NCI-H2081 treated with DMSO at 0.1 percent for 48 hours (cell line): ENCODE measurements around the gene SLC39A9.

Source experiments
- DNase-seq: peaks from one replicate; lab custom pipeline; 2025; lab: John Stamatoyannopoulos, UW

Gene SLC39A9

DNA sequence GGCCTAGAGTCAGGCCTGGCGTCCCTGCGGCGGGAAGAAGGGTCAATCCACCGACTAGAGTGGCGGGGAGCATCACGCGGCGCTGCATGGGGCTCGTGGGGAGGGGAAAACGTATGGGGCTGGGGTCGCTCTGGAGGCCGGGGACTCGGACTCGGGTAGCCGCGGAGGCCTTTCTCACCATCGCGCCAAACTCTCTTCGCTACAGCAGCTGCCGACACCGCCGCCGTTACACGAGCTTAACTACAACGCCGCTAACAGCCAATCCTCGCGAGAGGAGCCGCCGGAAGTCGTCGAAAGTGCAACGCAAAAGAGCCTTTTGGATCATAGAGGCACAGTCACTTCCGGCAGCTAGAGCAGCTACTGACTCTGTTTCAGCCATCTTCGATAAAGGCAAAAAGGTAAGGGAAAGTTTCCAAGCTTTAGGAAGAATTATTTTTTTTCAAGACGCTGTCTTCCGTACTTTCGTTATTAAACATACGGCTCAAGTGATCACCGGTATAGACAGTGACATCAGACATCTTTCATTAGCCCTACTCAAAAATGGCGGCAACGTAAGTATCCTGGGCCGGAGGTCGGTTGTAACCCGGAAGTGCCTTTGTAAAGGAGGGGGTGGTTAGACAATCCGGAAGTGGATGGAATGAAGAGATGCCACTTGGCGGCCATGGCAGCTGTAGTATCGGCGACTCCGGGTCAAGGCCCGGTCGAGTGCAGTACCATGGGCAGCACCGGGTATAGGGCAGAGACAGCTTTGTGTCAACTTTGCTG lies at the start of gene SLC39A9, which contains the start of gene ERH:
Gene SLC39A9 (plus strand): TSS at position 640 of the 765 bp plus-strand sequence. CDS start 678 bp downstream, outside the sequence.
Gene ERH (minus strand): TSS at position 247 of the 765 bp plus-strand sequence. CDS start 66 bp downstream, at position 181.
- peak; percentile 98 for DNase-seq

- no peak for DNase-seq
Measured at GRCh38 chr14:69349091-69349777, 49.3 kb upstream of the SLC39A9 start.

- no peak for DNase-seq
Measured at GRCh38 chr14:69350892-69351291, 47.6 kb upstream of the SLC39A9 start.

GRCh38 chr14:69351385-69351784 lies 47.1 kb upstream of the SLC39A9 start:
- no peak for DNase-seq

DNA sequence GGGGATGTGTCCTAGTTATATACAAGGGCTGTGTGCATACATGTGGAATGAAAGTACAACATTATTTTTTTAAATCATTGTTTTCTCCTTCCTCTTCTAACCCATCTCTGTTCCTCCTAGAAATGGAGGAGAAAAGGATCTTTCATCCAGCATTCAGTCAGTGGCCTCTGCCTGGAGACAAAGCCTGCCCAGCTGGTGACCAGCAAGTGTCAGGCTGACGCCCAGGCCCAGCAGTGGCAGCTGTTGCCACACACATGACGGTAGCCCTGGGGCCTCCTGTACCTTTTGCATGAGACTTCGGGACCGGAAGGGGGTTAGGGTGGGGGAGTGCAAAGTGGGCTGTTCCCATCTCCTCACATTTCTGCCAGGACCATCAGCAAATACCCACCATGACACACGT lies 46.6 kb upstream of the SLC39A9 start:
- DNase-seq: no peak

- no peak for DNase-seq
Measured at GRCh38 chr14:69353168-69353567, 45.3 kb upstream of the SLC39A9 start.

- no peak for DNase-seq
Measured at GRCh38 chr14:69354383-69355153, 43.9 kb upstream of the SLC39A9 start.

DNA sequence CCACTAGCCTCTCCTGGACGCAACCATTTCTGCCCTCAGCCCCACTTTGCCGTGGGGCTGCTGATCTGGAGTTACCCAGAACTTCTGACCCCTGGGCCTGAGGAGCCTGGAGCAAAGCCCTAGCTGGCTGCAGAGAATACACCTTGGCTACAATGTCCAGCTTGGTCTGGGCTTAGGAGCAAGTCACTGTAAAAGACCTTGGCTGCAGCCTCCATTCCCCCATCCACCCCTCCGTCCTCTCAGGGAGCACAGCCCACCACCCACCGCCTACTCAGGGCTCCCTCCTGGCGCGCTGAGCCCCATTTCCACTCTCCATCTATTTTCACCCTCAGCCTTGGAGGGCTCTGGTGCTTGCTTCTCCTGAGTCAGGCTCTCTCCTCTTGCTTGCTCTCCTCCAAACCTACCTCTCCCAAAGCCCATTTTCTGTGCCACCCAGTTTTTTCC lies 43.3 kb upstream of the SLC39A9 start:
- DNase-seq: no peak

GRCh38 chr14:69355607-69356281 lies 42.7 kb upstream of the SLC39A9 start:
- no peak for DNase-seq

GRCh38 chr14:69356903-69357543 lies 41.5 kb upstream of the SLC39A9 start:
- DNase-seq: no peak

DNA sequence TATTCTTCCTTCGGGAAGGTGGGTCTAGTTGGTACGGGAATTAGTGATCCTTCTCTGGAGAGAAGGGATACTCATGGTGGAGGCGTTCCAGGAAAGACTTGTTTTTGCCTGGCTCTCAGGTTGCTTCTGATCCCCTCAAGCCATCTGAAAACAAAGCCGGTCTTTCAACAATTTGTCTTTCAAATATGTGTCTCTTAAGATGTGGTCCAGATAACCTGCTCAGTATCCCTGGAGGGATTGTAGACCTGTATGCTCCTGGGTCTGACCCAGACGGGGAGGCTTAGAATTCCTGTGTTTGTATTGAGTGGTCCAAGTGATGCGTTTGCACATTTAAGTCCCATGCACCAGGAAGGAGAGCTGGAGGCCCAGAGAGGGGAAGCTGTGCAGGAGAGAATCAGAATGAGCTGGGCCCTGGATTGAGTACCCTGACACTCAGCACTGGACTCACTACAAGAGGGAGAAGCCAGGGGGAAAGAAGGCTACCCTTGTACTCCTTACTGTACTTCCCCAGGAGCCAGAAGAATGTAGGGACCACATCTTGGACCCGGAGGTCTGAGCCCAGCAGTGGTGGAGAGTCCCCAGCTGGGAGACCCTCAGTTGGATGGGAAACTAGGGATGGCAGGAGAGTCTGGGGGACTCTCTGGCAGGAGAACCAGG lies 40.8 kb upstream of the SLC39A9 start:
- DNase-seq: no peak

DNA sequence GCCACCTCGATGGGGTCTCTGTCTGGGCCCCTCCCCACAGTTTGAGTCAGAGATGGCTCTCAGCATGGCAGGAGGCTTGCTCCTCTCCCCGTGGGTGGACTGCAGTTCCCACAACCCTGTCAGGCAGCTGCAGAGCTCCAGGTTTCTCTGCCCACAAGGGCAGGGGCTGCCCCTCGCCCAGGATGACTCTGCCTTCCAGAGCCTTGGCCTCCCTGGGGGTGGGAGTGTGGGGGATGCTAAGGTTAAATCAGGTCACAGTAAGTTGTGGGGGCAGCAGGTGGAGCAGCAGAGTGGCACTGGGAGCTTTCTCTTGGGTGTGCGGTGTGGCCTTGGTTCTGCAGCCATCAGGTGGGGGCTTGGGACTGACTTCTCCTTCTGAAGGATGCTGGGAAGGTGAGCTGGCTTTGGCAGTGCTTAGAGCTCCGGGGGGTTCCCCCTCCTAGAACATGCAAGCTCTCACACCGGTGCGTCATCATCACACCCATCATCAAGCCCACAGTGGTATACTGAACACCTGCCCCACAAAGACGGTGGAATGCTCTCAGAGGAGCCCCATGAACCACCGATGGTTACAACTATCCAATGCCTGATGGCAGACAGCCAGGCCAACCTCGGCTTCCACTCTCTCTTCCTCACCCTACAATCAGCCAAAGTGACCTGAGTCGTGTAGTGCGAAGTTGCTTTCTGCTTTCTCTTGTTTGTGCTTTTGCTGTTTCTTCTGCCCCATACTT lies 40.1 kb upstream of the SLC39A9 start:
- DNase-seq: no peak

DNA sequence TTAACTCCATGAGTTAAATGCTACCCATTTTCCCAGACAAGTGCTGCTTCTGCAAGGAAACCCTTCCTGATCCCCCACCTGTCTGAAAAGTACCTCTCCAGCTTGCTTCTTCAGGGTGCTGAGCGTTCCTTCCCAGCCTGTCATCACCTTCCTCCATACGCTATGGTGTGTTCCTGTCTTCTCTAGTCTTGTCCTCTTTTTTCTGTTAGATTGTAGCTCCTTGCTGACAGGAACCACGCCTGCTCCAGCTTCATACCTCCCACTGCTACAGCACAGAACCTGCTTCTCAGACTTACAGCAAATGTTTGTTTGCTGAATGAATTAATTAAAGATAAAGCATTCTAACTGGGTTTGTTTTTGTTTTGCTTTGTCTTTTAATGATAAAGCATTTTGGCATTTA lies 39.5 kb upstream of the SLC39A9 start:
- DNase-seq: no peak

GRCh38 chr14:69360438-69361108 lies 37.9 kb upstream of the SLC39A9 start:
- no peak for DNase-seq

DNA sequence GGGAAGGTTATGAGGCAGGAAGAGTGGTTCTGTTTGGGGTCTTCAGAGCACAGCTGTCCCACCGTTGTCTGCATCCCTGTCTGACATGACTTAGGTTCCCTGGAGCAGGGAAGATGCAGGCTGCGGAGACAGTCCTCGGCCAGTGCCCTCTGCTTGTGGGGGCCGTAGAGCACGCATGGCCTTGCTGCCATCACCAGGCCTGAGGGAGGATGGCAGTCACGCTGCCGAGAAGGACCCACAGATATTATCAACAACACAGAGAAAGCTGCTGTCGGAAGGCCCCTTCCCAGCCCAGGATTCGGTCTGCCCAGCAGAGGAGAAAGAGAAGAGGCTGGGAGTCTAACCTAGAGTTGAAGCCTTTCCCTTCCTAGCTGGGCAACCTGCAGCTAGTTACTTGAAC lies 35.4 kb upstream of the SLC39A9 start:
- DNase-seq: no peak

GRCh38 chr14:69363964-69364363 lies 34.5 kb upstream of the SLC39A9 start:
- DNase-seq: no peak

- no peak for DNase-seq
Measured at GRCh38 chr14:69364378-69364777, 34.1 kb upstream of the SLC39A9 start.

- DNase-seq: no peak
Measured at GRCh38 chr14:69366069-69366468, 32.4 kb upstream of the SLC39A9 start.

GRCh38 chr14:69366761-69367160 lies 31.7 kb upstream of the SLC39A9 start:
- DNase-seq: no peak

DNA sequence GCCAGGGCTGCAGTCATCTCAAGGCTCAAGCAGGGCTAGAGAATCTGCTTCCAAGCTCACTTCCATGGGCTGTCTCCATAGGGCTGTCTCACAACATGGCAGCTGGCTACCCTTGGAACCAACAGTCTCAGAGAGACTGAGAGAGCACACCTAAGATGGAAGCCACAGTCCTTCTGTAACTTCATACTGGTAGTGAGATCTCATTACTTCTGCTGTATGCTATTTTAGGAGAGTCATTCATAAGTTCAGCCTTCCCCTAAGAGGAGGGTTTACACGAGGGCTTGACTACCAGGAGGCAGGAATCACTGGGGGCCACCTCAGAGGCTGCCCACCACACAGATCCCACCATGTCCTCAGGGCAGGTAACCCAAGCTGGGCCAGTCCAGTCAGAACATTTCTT lies 30.1 kb upstream of the SLC39A9 start:
- no peak for DNase-seq
